Stomach smooth muscle (tissue), 2 donors: ENCODE results near the gene RHOH.

Experiments used
- H3K27ac ChIP-seq: one replicate; pipeline ENCODE4 v1.7.0; 2013; ENCODE audit warnings: mild to moderate bottlenecking, low read length, inconsistent platforms
- H3K27me3 ChIP-seq, 2 donors: one replicate each; pipeline ENCODE4 v1.7.0; 2013; ENCODE audit warnings: low read length in 2 of 2; ENCODE audit not compliant: insufficient read depth in 2 of 2, control insufficient read depth in 1 of 2
- H3K36me3 ChIP-seq, 2 donors: one replicate each; pipeline ENCODE4 v1.7.0; 2013; ENCODE audit warnings: low read length in 2 of 2; ENCODE audit not compliant: control insufficient read depth in 2 of 2, insufficient read depth in 2 of 2
- H3K4me1 ChIP-seq: one replicate; pipeline ENCODE4 v1.7.0; 2013; ENCODE audit warnings: low read length; ENCODE audit not compliant: control insufficient read depth, insufficient read depth
- H3K4me3 ChIP-seq, 2 donors: one replicate each; pipeline ENCODE4 v1.7.0; 2013; ENCODE audit warnings: low read length in 2 of 2
- H3K9ac ChIP-seq, 2 donors: one replicate each; pipeline ENCODE4 v1.7.0; 2013; ENCODE audit warnings: low read length in 2 of 2, mild to moderate bottlenecking in 1 of 2
- H3K9me3 ChIP-seq, 2 donors: one replicate each; pipeline ENCODE4 v1.7.0; 2013; ENCODE audit warnings: low read length in 2 of 2; ENCODE audit not compliant: control insufficient read depth in 2 of 2
- donor health status: healthy.
- donor health status: Pancreatic carcinoma.

RHOH gene

DNA sequence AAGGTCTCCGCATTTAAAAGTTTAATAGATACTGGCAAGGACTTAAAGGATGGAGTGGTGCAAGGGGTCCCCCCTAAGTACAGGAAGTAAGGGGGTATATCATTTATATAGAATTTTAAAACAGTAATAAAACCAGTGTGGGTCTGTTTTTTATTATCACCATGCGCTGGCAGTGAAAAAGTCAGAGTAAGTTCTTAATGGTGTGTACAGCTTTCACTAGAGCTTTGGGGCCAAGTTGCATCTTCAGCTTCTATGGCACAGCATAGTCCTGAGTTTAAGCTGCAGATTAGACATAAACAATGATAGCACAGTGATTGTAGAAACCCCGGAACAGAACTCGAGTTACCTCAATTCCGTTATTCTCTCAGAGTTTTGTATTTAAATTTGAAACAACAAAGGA is 27.6 kb downstream of the RHOH start:
- no peak overlapping the region for H3K27ac ChIP-seq
- H3K36me3 ChIP-seq = no peaks in the 10 kb centered on the region
- no peaks in the 10 kb centered on the region for H3K4me1 ChIP-seq
- H3K9me3 ChIP-seq = no peaks in the 10 kb centered on the region
- no peaks in the 10 kb centered on the region for H3K27me3 ChIP-seq
- H3K4me3 ChIP-seq = no peak overlapping the region
- no peak overlapping the region for H3K9ac ChIP-seq

DNA sequence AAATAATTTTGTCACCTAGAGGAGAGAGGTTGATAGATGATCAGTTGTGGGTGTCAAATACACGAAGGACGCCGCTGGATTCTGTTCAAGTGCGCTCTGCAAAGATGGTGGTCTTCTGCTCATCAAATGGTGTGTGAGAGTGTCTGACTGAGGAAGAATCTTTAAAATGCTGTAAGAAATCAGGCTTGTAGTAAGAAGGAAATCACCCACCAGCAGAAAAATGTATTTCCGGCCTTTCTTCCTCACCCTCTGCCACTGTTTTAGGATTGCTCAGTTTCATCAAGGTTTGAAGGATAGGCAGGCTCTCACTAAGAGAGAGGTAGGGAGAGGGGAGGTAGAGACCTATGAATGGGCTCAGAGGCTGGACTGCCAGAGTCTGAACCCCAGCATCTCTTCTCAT is 28.7 kb downstream of the RHOH start:
- Histone ChIP-seq H3K4me3 (no peak overlapping the region), H3K36me3 (no peaks in the 10 kb centered on the region), H3K27me3 (no peaks in the 10 kb centered on the region), H3K9ac (no peak overlapping the region), H3K27ac (no peak overlapping the region), H3K9me3 (no peaks in the 10 kb centered on the region), H3K4me1 (no peaks in the 10 kb centered on the region)

DNA sequence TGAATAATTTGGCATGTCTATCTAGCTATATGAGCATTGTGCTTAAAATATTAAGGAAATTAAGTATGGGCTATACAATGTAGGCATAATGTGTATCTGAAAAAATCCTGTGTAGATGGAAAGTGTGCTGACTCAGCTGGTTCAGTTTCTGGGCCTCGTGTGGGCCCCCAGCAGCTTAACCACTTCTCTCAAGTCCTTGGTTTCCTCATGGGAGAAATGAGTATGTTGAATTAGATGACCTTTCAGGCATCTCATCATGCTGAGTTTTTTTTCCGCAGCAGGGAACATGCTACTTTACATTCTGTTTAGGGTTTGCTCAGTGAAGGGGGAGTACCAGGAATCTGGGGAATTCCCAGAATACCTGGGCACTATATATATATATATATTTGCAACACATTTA is 30.5 kb downstream of the RHOH start:
- Histone ChIP-seq H3K27ac (no peak overlapping the region), H3K4me3 (no peak overlapping the region), H3K4me1 (no peaks in the 10 kb centered on the region), H3K36me3 (no peaks in the 10 kb centered on the region), H3K27me3 (no peaks in the 10 kb centered on the region), H3K9me3 (no peaks in the 10 kb centered on the region), H3K9ac (no peak overlapping the region)

DNA sequence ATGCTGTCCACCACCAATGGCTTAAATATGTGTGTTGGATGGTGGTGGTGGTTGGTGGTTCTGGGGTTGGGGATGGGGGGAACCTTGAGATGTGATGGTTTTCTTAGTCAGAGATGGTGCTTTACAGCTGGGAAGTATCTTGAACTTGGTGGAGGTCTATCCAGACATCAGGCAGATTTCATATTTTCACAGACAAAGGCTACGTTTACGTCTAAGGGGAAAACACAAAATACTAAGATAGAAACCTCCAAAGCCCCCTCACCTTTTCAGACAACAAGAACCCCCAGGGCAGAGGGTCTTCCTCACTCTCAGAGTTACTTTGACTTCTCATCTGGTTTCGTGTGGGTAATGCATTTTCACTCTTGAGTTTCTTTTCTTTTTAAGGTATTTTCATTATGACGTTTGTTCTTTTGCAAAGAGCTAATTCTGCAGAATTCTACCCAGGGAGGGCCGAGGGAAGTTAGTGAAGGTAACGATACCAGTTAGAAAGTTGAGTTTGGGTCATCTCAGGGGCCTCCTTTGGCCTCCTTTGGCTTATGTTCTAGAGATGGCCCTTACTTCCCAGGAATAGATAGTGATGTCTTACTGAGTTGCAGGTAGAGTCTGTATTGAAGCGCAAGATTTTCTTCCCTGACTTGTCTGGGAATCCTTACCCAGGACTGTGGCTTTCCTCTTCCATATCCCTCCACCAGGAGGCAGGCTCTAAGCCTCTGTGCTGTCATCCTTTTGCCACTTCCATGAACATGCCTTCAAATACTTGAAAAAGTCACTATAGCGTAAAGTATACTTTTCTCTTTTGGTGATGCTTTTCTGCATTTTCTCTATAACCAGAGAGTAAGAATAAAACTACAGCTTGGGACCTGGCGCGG is 31.9 kb downstream of the RHOH start:
- H3K9ac ChIP-seq = no peak overlapping the region
- no peak overlapping the region for H3K27ac ChIP-seq
- H3K36me3 ChIP-seq = no peaks in the 10 kb centered on the region
- no peak overlapping the region for H3K4me3 ChIP-seq
- no peaks in the 10 kb centered on the region for H3K4me1 ChIP-seq
- no peaks in the 10 kb centered on the region for H3K9me3 ChIP-seq
- no peaks in the 10 kb centered on the region for H3K27me3 ChIP-seq

DNA sequence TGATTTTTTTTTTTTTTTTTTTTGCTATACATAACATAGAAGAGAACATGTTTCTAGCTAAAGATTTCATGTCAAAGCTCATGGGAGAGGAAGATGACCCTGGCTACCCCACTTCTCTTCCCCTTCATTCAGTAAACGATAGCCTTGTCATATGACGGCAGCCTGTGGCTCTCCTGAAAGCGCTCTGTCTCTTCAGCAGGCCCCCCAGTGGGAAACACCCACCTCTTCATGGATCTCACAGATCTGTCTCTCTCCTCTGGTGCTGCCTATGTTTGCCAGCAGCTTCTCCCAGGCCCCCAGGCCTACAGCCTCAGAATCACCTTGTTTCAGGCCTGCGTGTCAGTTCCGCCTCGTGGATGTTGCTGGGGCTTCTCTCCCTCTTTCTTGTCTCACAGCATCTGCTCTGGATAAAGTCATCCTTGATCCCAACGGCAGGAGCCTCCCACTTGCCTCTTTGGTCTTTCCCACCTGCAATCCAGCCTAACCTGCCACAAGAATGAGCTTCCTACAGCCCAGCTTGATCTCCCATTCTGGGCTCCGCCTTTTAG is 34.6 kb downstream of the RHOH start:
- H3K27me3 ChIP-seq = no peaks in the 10 kb centered on the region
- H3K27ac ChIP-seq = no peak overlapping the region
- H3K9ac ChIP-seq = no peak overlapping the region
- H3K4me1 ChIP-seq = no peaks in the 10 kb centered on the region
- no peak overlapping the region for H3K4me3 ChIP-seq
- H3K9me3 ChIP-seq = no peaks in the 10 kb centered on the region
- H3K36me3 ChIP-seq = no peaks in the 10 kb centered on the region

DNA sequence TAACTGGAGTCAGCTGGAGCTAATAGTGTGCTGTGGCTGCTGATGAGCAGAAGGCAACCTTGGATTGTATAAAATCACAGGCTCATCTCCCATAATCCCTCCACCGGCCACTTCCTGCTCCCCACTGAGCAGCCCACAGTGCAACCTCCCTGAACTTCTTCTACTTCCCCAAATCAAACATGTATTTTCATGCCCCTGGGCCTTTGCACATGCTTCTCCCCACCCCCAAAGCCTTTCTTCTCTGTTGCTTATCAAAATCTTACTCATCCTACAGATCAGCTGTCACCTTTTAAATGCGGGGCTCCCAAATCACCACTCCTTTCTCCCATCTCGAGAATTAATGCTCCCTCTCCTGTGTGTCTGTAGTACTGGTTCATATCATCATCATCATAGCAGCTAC is 35.8 kb downstream of the RHOH start:
- no peaks in the 10 kb centered on the region for H3K4me1 ChIP-seq
- no peak overlapping the region for H3K27ac ChIP-seq

DNA sequence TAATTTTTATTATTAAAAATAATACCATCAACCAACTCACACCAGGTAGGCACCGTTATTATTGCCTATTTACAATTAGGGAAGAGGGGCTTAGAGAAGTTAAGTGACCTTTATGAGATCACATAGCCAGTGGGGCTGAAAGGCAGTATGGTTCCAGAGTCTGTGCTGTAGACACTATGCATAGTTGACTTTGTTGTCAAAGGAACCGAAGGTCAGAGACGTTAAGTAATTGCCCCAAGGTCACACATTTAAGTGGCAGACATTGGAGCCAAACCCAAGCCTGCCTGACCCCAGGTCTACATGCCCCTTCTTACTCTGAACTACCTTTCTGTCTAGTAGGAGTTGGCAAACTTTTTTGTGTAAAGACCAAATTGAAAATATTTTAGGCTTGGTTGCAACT is 36.4 kb downstream of the RHOH start:
- H3K27me3 ChIP-seq = no peaks in the 10 kb centered on the region
- no peaks in the 10 kb centered on the region for H3K4me1 ChIP-seq
- H3K9ac ChIP-seq = no peak overlapping the region

More for the DNA sequence above, 35.8 kb downstream of the RHOH start:
- H3K27me3 ChIP-seq = no peaks in the 10 kb centered on the region
- no peak overlapping the region for H3K4me3 ChIP-seq
- no peak overlapping the region for H3K9ac ChIP-seq
- no peaks in the 10 kb centered on the region for H3K36me3 ChIP-seq
- H3K9me3 ChIP-seq = no peaks in the 10 kb centered on the region

DNA sequence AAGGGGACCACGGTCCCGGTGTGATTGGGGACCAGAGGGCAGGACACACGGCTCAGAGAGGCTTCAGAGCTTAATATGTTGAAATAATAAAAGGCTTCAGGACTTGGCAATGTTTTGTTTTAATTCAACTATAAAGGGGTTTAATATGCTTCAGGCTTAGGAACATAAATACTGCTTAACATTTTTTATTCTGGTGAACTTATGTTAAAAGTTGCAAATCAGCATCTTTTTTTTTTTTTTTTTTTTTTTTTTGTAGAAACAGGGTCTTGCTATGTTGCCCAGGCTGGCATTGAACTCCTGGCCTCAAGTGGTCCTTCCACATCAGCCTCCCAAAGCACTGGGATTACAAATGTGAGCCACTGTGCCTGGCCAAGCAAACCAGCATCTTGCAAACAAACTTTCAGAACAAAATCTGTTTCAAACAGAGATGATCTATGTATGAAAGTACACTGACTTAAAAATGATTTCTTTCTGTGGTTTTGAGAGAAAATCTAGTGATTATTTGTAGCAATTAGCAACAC is 37.7 kb downstream of the RHOH start:
- Histone ChIP-seq H3K4me1 (no peaks in the 10 kb centered on the region), H3K27me3 (no peaks in the 10 kb centered on the region), H3K9me3 (no peaks in the 10 kb centered on the region), H3K4me3 (no peak overlapping the region), H3K27ac (no peak overlapping the region), H3K36me3 (no peaks in the 10 kb centered on the region), H3K9ac (no peak overlapping the region)

More for the DNA sequence above, 36.4 kb downstream of the RHOH start:
- Histone ChIP-seq H3K4me3 (no peak overlapping the region), H3K36me3 (no peaks in the 10 kb centered on the region), H3K27ac (no peak overlapping the region), H3K9me3 (no peaks in the 10 kb centered on the region)

DNA sequence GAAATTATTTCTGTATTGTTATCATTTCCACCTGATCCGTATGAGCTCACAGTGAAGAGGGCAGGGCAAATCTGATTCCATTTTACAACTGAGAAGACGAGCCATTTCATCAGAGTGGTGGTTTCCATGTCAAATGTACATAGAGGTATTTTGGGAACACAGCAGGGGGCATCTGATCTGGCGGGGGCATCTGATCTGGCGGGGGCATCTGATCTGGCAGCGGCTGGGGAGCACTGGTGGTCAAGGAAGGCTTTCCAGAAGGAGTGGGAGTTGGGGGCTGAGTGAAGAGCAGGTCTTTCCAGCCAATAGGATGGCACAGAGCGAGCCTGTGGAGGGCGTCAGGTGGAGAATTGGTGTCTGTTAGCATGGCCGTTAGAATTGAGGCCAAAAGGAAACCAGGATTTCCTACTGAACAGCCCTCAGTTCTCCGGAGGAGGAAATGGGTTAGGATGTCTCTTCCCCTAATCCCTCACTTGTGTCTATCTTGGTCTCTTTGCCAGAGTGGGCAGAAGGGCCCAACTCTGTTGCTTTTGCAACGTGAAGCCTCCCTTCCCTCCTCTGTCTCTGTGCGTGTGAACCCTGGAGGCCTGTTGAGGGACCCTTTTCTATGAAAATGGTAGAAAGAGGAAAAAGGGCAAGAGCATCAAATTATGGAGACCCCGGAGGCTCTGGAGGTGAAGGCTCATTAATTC is 41.3 kb downstream of the RHOH start:
- Histone ChIP-seq H3K4me1 (no peaks in the 10 kb centered on the region), H3K4me3 (no peak overlapping the region), H3K36me3 (no peaks in the 10 kb centered on the region), H3K27ac (no peak overlapping the region), H3K9ac (no peak overlapping the region), H3K27me3 (no peaks in the 10 kb centered on the region), H3K9me3 (no peaks in the 10 kb centered on the region)

DNA sequence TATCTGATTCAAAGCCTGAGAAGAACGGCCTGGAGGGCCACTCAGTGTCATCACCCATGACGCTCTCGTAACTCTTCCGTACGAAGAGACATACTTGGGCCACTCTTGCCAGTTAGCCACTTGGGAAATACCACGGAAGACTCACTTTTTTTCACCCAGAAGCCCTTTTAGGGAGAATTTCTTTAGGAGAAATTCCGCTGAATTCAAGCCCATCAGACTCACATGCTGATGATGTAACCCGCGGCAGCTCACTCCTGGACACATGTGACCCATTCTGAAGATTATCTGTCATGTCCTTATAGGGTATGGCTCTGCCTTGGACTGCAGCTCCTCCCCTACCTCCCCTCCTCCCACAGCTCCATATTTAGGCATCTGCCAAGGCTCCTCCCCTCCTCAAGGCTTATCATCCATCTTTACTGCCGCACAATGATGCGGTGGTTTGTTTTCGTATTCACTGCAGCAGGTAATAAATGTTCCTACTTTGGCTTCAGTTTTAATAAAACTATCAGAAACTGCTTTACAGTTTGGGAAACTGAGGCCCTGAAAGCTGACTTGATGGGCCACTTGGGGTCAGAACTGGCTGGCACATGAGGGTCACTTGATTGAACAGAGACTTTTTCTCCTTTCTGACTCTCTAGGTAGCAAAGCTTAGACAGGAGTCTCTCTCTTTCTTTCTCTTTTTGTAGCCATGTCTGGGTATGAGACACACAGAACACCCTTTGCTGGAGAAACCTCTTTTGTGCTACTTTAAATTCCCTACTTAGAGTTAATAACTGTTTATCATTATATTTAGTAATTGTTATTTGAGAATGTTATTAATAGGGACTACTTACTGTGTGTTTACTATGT is 42.1 kb downstream of the RHOH start:
- H3K36me3 ChIP-seq = no peaks in the 10 kb centered on the region
- no peaks in the 10 kb centered on the region for H3K9me3 ChIP-seq
- no peak overlapping the region for H3K9ac ChIP-seq
- H3K27me3 ChIP-seq = no peaks in the 10 kb centered on the region
- H3K4me1 ChIP-seq = no peaks in the 10 kb centered on the region
- H3K4me3 ChIP-seq = no peak overlapping the region
- no peak overlapping the region for H3K27ac ChIP-seq
